ENCODE measurements around the gene AGPAT3.

GRCh38 chr21:43865540-43866259, 677 bp downstream of the AGPAT3 start:
- TF ChIP-seq CTCF (IDR thresholded peaks at IDR 0.05) (no peak), ZFX (IDR thresholded peaks at IDR 0.05; ENCODE audit: borderline replicate concordance) (no peak)
